ENCODE measurements around the gene KCNJ18. TPM values are rescaled to one million over a fixed set of nuclear protein-coding genes. Genes with fewer than 3 reads are reported as not detected.

KCNJ18 gene
- total RNA-seq: not detected in 2 replicates

DNA sequence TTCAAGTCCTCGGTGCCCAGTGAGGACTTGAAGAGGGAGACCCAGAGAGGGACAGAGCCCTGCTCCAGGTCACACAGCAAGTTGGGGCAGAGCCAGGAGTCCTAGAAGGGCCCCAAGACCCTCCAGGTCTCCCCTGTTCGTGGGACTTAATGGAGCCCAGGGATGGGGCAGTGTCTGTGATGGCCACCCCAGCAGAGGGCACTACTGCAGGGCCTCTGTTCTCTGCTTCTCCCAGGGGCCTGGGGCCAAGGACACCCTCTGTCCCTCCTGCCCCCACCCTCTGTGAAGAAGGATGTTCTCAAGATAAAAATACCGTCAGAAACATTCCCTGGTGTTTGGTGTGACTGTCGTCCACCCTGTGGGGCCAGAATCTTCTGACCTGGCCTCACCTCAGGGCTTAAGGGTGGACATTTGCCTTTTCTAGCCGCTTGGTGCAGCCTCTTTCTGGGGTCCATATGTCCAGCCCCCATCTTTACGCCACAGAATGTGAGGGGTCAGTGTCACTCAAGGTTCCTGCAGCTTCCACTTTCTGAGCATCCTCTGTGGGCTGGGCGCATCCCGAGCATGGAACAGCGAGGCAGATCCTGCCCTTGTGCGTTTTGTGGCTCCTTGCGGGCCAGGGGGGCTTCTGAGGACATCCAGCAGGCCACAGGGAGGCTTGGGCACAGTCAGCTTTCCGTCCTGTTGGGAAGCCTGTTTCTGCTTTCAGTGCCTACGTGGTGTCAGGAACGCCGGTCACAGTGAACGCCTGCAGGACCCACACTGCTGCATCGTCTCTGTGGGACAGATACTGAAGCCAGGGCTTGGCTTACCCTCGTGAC is at the start of gene KCNJ18:
TSS of gene KCNJ18 (plus strand) at position 641 of the 821 bp plus-strand sequence. CDS start 10,264 bp downstream, outside the sequence.

Measured in epithelial cell of umbilical artery (primary cell).